GM18858 (cell line): ENCODE measurements around the gene ZNF580.

ENCODE experiments used
- ATAC-seq: cut with Tn5 transposase; IDR thresholded peaks from one replicate; pipeline ENCODE4 v1.9.1; 2021; ENCODE audit not compliant: unreplicated experiment

Gene ZNF580

DNA sequence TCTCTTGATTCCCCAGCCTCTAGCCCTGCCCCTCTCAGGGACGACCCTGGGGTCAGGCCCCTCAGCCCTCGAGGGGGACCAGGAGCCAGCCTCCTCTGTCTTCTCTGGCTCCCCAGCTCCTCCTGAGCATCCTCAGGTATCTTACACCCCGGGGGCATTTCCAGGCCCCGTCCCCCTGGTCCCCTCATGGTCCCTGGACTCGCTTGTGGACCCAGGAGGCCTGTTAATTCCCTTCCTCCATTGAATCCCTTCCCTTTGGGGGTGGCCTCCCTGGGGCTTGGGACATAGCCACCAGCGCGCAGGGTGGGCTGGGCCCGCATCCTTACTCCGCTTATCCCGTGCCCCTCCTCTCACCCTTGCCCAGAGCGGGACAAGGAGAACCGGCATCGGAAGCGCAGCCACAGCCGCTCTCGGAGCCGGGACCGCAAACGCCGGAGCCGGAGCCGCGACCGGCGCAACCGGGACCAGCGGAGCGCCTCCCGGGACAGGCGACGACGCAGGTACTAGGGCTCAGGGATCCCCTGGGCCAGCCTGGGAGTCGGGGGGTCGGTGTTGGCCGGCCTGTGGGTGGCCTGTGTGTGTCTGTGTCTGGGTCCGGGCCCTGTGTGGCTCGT, 18.2 kb downstream of the ZNF580 start:
- no peak for ATAC-seq

DNA sequence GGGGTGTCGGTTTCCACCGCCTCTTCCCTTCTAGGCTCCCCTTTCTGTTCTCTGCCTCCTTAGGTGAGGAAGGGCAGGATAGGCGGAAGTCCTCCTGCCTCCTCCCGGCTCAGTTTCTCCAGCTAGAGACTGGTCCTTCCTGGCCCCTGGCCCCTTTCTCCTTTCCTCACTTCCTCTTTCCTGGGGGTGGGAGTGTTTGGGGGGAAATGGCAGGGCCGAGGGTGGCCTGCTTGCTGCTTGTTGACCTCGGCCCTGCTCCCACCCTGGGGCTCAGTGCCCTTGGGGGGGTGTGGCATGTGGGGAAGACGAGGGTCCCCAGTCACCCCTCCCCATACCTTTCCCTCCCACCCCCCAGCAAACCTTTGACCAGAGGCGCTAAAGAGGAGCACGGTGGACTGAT, 19.0 kb downstream of the ZNF580 start:
- ATAC-seq: no peak

DNA sequence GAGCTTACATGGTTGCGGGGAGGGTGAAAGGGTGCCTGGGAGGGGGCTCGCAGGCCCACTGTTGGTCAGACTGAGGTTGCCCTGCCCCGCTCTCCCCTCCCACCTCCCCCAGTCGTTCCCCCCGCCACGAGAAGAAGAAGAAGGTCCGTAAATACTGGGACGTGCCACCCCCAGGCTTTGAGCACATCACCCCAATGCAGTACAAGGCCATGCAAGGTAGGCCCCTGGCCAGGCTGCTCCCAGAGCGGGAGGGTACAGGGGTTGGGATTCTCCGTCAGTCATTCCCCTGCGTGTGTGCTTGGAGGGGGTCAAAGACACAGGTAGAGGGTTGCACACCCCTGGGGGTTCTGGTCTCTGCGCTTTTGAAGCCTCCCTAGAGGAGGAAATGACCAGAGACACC, 19.6 kb downstream of the ZNF580 start:
- no peak for ATAC-seq

DNA sequence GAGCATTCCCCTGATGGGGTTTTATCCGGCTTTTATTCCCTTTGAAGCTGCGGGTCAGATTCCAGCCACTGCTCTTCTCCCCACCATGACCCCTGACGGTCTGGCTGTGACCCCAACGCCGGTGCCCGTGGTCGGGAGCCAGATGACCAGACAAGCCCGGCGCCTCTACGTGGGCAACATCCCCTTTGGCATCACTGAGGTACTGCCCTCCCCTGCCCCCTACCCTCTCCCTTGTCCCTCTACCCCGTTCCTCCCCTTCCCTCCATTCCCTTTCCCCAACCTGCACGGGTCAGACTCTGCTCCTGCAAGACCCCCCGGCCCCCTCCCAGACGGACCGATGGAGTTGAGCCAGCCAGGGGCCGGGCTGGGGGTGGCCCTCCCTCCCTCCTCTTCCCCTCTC, 20.2 kb downstream of the ZNF580 start:
- ATAC-seq: no peak

DNA sequence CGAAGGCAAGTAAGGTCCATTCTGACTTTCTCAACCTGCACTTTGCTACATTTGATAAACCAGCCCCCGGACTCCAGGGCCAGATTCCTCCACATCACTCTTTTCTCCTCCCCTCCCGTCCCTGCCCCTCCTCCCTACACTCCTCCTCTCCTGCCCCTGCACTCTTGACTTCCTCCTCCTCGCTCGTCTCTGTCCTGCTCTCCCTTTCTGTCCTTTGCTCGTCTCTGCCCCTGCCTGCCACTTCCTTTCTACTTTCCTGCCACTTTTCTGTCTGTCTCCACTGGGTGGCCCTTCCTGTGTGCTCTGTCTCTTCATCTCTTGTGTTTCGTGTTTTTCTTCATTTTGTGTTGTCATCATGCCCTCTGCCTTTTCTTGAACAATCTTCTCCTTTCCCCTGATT, 21.0 kb downstream of the ZNF580 start:
- no peak for ATAC-seq

DNA sequence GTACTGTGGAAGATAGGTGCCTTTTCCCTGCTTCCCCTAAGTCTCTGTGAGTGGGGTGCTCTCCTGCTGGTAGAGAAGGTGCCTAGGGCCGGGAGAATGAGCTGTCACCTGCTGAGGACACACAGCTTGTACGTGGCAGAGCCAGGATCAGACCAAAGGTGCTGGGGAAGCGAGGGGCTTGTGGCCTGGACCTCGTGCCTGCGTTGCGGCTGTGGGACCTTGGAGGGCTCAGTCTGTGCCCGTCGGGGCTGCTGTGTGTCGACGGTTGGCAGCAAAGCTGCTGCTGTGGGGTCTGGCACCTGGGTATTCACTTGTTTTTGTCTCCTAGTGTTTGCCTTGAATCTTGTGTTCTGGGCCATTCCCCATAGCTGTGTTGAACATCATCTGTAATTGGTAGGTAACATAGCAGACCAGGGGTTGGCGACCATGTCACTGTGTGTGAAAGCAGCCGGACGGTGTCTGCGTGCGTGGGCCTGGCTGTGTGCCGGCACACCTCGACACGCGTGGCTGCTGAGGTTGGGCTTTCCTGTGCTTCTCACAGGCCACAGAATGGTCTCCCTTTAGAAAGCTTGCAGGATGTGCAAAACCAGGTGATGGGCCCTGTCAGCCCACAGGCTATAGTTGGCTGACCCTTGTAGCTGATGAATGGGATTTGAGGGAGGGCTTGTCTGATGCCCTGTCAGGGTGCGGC, 23.2 kb downstream of the ZNF580 start:
- ATAC-seq: no peak

DNA sequence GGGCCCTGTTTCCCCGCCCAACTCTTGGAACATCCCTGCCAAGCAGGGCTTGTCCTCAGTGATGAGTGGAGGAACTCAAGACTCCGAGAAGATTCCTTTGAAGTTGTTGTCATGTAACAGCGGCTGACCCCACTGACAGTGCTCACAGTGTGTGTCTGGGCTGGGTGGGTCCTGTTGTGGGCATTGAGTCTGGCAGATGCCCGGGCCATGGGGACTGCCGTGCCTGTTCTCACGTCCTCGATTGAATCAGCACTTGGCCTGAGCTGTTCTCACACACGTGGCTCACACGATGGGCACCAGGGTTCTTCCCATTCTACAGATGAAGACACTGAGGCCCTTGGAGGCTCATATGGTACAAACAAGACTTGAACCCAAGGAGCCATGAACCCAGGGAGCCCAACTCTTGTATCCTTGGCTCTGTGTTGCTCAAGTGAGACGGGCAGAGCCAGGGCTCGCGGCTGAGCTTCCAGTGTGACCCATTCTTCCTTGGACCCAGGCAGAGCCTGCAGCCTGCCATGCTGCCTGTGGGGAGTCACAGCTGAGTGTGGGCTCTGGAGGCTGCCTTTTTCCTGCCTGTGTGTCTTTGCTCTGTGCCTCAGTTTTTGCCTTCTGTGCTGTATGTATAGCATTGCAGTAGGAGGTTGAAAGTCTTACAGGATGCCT, 25.7 kb downstream of the ZNF580 start:
- ATAC-seq: no peak

DNA sequence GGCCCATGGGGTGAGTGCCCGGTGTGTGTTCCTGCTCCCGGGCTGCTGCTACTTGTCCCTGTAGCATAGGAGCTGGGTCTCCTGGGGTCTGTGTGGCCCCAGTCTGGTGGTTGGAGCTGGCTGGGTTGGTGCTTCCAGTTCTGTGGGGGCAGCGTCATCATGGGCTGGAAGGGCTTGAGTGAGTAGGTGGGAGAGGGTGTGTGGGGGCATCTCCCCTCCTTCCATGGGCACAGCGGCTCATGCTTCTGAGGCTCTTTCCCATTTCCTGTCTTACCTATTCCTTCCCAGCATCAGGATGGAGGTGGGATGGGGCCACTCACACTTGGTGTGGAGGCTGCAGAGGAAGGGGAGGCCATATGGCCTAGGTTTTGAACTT, 26.2 kb downstream of the ZNF580 start:
- no peak for ATAC-seq

DNA sequence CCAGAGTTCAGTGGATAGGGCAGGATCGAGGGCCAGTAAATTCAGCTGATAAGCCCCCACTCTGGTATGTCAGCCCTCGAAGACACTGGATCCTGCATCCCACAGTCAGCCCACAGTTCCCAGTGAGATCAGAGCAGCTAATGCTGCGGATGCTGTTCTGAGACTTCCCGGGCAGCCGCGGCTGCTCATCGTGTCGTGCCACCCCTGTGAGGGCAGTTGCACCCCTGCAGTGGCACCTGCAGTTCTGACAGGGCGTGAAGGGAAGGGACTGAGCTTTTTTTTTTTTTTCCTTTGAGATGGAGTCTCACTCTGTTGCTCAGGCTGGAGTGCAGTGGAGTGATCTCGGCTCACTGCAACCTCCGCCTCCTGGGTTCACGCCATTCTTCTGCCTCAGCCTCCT, 26.7 kb downstream of the ZNF580 start:
- ATAC-seq: no peak

DNA sequence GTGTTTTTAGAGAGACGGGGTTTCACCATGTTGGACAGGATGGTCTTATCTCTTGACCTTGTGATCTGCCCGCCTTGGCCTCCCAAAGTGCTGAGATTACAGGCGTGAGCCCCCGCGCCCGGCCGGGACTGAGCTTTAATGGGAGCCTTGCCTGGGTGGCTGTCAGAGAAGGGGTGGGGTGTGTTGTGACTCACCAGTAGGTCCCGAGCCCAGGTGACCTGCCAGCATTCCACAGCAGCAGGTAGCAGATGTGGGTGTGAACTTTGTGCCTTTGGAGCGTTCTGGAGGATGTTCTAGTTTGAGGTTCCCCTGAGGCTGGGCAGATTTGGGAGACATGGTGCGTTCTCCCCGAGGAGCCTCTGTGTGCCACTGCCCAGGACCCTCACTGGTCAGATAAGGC, 27.2 kb downstream of the ZNF580 start:
- no peak for ATAC-seq

DNA sequence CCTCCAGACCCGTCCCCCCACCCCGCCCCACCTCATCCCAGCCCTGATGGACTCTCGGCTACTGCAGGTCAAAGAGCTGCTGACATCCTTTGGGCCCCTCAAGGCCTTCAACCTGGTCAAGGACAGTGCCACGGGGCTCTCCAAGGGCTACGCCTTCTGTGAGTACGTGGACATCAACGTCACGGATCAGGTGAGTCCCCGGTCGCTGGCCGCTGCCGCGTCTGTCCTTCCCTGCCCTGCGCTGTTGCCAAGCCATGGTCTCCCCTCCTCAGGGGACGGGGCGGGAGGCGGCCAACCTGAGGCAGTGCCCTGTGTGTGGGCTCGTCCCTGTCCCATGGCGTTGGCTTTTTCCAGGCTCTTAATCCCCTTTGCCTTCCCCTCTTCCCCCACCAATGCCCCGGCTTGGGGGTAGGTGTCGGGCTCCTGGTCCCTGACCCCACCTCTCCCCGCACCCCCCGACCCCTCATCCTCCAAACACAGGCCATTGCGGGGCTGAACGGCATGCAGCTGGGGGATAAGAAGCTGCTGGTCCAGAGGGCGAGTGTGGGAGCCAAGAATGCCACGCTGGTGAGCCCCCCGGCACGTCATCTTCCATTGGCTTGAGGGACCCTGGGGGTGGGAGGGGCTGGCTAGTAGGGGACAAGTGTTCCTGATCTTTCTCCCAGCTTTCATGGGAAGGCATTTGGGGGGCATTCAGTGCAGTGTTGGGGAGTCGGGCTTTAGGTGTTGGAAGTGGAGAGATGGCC, 28.0 kb downstream of the ZNF580 start:
- ATAC-seq: no peak

DNA sequence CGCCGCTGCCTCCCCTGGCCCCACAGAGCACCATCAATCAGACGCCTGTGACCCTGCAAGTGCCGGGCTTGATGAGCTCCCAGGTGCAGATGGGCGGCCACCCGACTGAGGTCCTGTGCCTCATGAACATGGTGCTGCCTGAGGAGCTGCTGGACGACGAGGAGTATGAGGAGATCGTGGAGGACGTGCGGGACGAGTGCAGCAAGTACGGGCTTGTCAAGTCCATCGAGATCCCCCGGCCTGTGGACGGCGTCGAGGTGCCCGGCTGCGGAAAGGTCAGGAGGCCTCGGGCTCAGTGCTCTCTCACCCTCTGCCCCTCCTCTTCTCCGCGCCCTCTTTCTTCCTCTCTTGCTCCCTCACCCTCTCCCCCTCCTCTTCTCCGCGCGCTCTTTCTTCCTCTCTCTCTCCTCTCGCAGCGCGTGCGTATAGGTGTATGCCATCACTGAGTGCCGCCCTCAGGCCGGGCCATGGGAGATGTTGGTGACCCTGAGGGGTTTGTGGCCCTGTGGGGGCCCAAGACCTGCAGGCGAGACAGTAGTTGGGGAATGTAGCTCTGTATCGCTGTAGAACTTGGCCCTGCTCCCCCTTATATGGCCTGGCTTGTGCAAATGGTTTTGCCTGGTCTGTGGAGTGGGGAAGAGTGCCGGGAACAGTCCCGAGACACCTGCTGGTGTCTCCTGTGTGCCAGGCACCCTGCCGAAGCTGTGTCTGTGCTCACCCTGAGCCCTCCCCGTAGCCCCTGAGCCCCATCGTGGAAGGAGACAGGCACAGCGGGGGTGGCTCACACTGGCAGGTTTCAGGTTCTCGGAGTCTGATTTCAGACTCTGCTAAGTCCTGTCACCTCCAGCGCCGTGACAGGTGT, 28.8 kb downstream of the ZNF580 start:
- no peak for ATAC-seq

DNA sequence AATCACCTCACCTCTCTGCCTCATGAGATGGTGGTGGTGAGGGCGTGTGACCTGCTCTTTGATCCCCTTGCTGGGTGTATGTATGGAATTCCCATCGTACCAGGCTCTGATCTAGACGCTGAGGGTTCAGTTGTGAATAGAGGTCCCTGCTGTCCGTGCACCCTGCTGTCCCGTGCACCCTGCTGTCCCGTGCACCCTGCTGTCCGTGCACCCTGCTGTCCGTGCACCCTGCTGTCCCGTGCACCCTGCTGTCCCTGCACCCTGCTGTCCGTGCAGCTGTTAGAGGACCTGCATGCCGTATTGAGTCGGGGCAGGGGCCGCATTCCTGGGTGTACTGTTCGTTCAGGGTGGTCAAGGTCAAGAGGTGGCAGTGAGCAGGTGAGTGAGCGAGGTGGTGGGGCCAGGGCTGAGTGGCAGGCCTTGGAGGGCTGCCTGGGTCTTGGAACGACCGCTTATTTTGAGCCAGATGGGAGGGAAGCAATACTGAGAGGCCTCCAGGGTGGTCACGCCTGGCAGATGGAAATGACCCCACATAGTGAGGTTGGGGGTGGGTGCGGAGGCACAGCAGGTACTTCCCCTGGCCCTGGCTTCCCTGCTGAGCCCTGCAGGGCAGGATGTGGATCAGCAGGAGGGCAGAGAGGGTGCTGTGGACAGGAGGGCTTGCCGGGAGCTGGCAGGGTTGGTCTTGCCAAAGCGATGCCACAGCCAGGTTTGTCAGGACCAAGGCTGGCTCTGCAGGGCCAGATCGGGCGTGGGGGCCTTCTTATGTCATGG, 29.7 kb downstream of the ZNF580 start:
- ATAC-seq: no peak

DNA sequence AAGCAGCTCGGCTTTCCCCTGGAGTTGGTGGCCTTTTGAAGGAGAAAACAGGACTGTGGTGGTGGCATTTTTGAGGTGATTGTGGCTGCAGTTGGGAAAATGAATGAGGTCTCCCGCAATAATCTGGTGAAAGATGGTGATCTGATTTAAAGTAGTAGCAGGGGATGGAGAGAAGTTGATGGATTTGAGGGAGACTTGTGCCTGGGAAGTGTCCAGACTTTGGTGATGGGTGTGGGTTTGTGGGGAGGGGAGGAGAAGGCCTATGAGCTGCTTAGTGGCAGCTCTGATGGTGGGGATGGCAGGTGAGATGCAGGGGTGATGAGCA, 30.2 kb downstream of the ZNF580 start:
- no peak for ATAC-seq

DNA sequence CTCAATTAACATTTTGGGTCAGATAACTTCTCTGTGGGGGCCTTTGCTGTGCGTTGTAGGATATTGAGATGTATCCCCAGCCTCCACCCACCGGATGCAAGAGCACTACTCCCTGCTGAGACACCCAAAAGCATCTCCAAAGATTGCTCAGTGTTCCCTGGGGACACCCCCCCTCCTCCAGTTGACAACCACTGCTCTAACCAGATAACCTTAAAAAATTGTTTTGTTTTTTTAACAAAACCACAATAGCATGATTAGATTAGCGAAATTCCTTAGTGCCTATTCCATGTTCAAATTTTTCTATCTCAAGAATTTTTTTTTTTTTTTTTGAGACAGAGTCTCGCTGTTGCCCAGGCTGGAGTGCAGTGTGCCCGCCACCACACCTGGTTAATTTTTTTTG, 31.6 kb downstream of the ZNF580 start:
- ATAC-seq: no peak

DNA sequence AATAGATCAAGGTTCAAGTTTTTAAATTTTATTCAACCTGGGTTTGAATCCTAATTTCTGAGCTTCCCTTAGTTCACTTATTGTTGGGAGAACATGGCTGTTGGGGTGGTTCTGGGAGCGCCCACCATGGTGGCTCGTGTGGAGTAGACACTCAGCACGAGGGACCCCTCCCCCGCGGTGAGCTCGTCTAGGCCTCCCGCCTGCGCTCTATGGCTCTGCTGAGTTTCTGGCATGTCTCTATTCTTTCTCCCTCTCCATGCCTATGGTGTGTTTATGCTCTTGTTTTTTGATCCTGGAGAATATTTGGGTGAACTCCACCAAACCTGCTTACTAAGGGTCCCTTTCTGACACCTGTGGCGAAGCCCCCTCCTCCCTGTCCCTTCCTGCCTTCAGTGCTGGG, 32.7 kb downstream of the ZNF580 start:
- no peak for ATAC-seq

DNA sequence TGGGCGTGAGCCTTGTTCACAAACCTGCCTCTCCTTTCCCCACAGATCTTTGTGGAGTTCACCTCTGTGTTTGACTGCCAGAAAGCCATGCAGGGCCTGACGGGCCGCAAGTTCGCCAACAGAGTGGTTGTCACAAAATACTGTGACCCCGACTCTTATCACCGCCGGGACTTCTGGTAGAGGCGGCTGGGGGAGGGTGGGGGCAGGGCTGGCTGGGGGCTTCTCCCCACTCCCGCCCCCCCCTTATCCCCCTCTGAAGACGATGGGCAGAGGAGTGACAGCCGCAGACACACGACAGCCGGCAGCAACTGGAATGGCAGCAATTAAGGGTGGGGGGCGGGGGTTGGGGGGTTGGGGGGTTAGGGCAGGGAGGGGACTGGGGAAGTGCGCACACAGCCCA, 33.1 kb downstream of the ZNF580 start:
- no peak for ATAC-seq

DNA sequence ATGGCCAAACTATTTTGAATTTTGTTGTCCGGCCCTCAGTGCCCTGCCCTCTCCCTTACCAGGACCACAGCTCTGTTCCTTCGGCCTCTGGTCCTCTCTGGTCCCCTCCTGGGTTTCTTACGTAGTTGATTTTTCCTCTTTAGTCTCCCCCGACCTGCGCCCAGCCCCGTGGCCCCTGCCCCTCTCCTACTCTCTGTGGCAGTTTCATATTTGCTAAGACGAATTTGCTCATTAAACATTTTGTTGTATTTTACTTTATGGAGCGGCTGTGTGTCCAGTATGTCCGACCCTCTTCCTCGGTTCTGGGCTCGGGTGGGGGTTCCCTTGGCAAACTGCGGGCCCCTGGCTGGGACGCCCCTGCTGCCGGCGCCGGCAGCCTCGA, 33.6 kb downstream of the ZNF580 start:
- no peak for ATAC-seq

DNA sequence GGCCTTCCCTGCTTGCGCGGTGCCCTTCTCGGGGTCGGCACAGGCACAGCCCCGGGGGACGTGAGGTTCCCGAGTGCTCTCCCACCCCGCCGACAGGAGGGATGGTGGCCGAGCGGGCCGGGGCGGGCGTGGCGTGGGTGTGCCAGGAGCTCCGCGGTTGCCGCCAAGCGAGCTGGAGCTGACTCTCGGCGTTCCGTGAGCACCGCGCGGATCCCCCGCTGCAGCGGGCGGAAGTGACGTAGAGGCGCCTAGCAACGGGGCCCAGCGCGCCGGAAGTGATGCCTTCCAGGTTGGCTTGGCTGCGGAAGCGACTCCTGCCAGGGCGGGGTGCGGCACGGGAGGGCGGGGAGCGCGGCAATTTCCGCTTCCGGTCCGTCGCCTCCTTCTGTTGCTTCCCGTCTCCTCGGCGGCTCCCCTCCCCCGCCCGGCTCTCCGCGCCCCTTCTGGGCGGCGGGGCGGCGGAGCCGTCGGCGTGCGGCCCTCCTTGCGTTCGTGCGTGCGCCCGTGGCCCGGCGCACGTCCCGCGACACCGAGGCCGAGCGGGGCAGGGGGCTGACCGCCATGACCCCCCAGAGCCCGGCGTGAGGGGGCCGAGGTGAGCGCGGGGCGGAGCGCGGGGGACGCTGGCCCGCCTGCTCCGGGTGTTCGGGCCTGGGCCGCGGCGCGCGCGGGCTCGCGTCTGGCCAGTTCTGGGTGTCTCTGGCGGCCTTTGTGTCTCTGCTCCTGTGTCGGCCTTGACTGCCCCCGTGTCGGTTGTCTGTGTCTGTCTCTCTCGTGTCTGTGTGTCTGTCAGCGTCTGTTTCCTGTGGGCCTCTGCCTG, 34.2 kb downstream of the ZNF580 start, which contains the start of gene EPN1:
EPN1 (plus strand) TSS at position 386 of the 820 bp plus-strand sequence. CDS start 3,402 bp downstream, outside the sequence.
- ATAC-seq: peak; percentile 51
